ENCODE measurements around the gene PRPH. TPM values are rescaled to one million over a fixed set of nuclear protein-coding genes. Genes with fewer than 3 reads are reported as not detected.
"Not testable (repeated sequence)": the region's sequence is repeated elsewhere in the genome, so short reads cannot be mapped to it uniquely, and the experiment has no call there.

The PRPH gene
- total RNA-seq, 3 donors from 2014 or later, result not detected

- Mint-ChIP-seq H3K36me3 (ENCODE audit: insufficient read depth) (no peaks in the 10 kb centered on the region), H3K4me3 (no peak overlapping the region), H3K27me3 (ENCODE audit: low read depth) (peaks cover 47% of the 10 kb centered on the region), H3K4me1 (ENCODE audit: low read depth) (peaks cover 6% of the 10 kb centered on the region), H3K9me3 (no peaks in the 10 kb centered on the region)
- no peak for DNase-seq
- ATAC-seq, result no peak
Measured at GRCh38 chr12:49330631-49331379, 35.9 kb downstream of the PRPH start.

GRCh38 chr12:49331380-49332222 lies 36.7 kb downstream of the PRPH start:
- ATAC-seq (peak in 1 of 2 donors; percentile 44), DNase-seq (no peak)
- no peaks in the 10 kb centered on the region for H3K9me3 Mint-ChIP-seq
- H3K4me3 Mint-ChIP-seq, result no peak overlapping the region
- peaks cover 6% of the 10 kb centered on the region for H3K4me1 Mint-ChIP-seq (ENCODE audit: low read depth)
- peaks cover 48% of the 10 kb centered on the region for H3K27me3 Mint-ChIP-seq (ENCODE audit: low read depth)
- no peaks in the 10 kb centered on the region for H3K36me3 Mint-ChIP-seq (ENCODE audit: insufficient read depth)

- Mint-ChIP-seq H3K4me3 (no peak overlapping the region), H3K4me1 (ENCODE audit: low read depth) (peaks cover 9% of the 10 kb centered on the region), H3K9me3 (no peaks in the 10 kb centered on the region), H3K36me3 (ENCODE audit: insufficient read depth) (no peaks in the 10 kb centered on the region), H3K27me3 (ENCODE audit: low read depth) (peaks cover 56% of the 10 kb centered on the region)
- ATAC-seq (no peak), DNase-seq (no peak)
Measured at GRCh38 chr12:49332441-49332861, 37.5 kb downstream of the PRPH start.

- DNase-seq, result no peak
- no peak for ATAC-seq
- Mint-ChIP-seq H3K27me3 (ENCODE audit: low read depth) (peaks cover 60% of the 10 kb centered on the region), H3K9me3 (no peaks in the 10 kb centered on the region), H3K4me3 (peak overlapping the region; percentile 37), H3K36me3 (ENCODE audit: insufficient read depth) (no peaks in the 10 kb centered on the region), H3K4me1 (ENCODE audit: low read depth) (peaks cover 14% of the 10 kb centered on the region)
Measured at GRCh38 chr12:49332891-49333371, 38.0 kb downstream of the PRPH start.

GRCh38 chr12:49333778-49334177 lies 38.8 kb downstream of the PRPH start:
- not testable (repeated sequence) for ATAC-seq; H3K9me3 Mint-ChIP-seq; H3K4me3 Mint-ChIP-seq; DNase-seq; H3K36me3 Mint-ChIP-seq (ENCODE audit: insufficient read depth)
- H3K4me1 Mint-ChIP-seq (ENCODE audit: low read depth), result peaks cover 15% of the 10 kb centered on the region
- peaks cover 63% of the 10 kb centered on the region for H3K27me3 Mint-ChIP-seq (ENCODE audit: low read depth)

- Mint-ChIP-seq H3K4me1 (ENCODE audit: low read depth) (peaks cover 15% of the 10 kb centered on the region), H3K36me3 (ENCODE audit: insufficient read depth) (no peaks in the 10 kb centered on the region), H3K9me3 (no peaks in the 10 kb centered on the region), H3K4me3 (no peak overlapping the region), H3K27me3 (ENCODE audit: low read depth) (peaks cover 65% of the 10 kb centered on the region)
- DNase-seq (no peak), ATAC-seq (no peak)
Measured at GRCh38 chr12:49334226-49334625, 39.3 kb downstream of the PRPH start.

- ATAC-seq (no peak), DNase-seq (no peak)
- no peaks in the 10 kb centered on the region for H3K9me3 Mint-ChIP-seq
- H3K4me3 Mint-ChIP-seq, result no peak overlapping the region
- H3K36me3 Mint-ChIP-seq (ENCODE audit: insufficient read depth), result no peaks in the 10 kb centered on the region
- peaks cover 15% of the 10 kb centered on the region for H3K4me1 Mint-ChIP-seq (ENCODE audit: low read depth)
- peaks cover 69% of the 10 kb centered on the region for H3K27me3 Mint-ChIP-seq (ENCODE audit: low read depth)
Measured at GRCh38 chr12:49334681-49335080, 39.7 kb downstream of the PRPH start.

GRCh38 chr12:49335118-49335954 lies 40.4 kb downstream of the PRPH start:
- peaks cover 15% of the 10 kb centered on the region for H3K4me1 Mint-ChIP-seq (ENCODE audit: low read depth)
- no peak overlapping the region for H3K4me3 Mint-ChIP-seq

GRCh38 chr12:49335955-49336644 lies 41.2 kb downstream of the PRPH start:
- DNase-seq, result no peak
- ATAC-seq, result no peak
- Mint-ChIP-seq H3K4me1 (ENCODE audit: low read depth) (peaks cover 15% of the 10 kb centered on the region), H3K9me3 (no peaks in the 10 kb centered on the region), H3K27me3 (ENCODE audit: low read depth) (peaks cover 75% of the 10 kb centered on the region), H3K36me3 (ENCODE audit: insufficient read depth) (no peaks in the 10 kb centered on the region), H3K4me3 (no peak overlapping the region)

More at GRCh38 chr12:49335118-49335954, 40.4 kb downstream of the PRPH start:
- Mint-ChIP-seq H3K36me3 (ENCODE audit: insufficient read depth) (no peaks in the 10 kb centered on the region), H3K9me3 (no peaks in the 10 kb centered on the region), H3K27me3 (ENCODE audit: low read depth) (peaks cover 74% of the 10 kb centered on the region)
- ATAC-seq (no peak), DNase-seq (no peak)

- H3K4me3 Mint-ChIP-seq, result peak within 1 kb of the TSS; percentile 64
- H3K9me3 Mint-ChIP-seq, result no peaks in the 10 kb centered on the region
- peak; percentile 91 for DNase-seq
- peaks cover 15% of the 10 kb centered on the region for H3K4me1 Mint-ChIP-seq (ENCODE audit: low read depth)
- peak; percentile 79 to 82 for ATAC-seq
- H3K27me3 Mint-ChIP-seq (ENCODE audit: low read depth), result peaks cover 68% of the 10 kb centered on the region
- no peaks in the 10 kb centered on the region for H3K36me3 Mint-ChIP-seq (ENCODE audit: insufficient read depth)
Measured at GRCh38 chr12:49336645-49337584, 42.0 kb downstream of the PRPH start, which contains the start of gene C1QL4. Gene C1QL4 (minus strand): TSS chr12:49337188. CDS start chr12:49336477, 711 bp downstream.

- no peak for ATAC-seq
- H3K36me3 Mint-ChIP-seq (ENCODE audit: insufficient read depth), result no peaks in the 10 kb centered on the region
- H3K4me3 Mint-ChIP-seq, result no peak overlapping the region
- H3K4me1 Mint-ChIP-seq (ENCODE audit: low read depth), result peaks cover 27% of the 10 kb centered on the region
- H3K27me3 Mint-ChIP-seq (ENCODE audit: low read depth), result peaks cover 62% of the 10 kb centered on the region
- no peak for DNase-seq
- no peaks in the 10 kb centered on the region for H3K9me3 Mint-ChIP-seq
Measured at GRCh38 chr12:49338830-49339463, 44.0 kb downstream of the PRPH start.

GRCh38 chr12:49339464-49339861 lies 44.5 kb downstream of the PRPH start:
- Mint-ChIP-seq H3K9me3 (no peaks in the 10 kb centered on the region), H3K4me3 (no peak overlapping the region), H3K36me3 (ENCODE audit: insufficient read depth) (no peaks in the 10 kb centered on the region), H3K4me1 (ENCODE audit: low read depth) (peaks cover 30% of the 10 kb centered on the region), H3K27me3 (ENCODE audit: low read depth) (peaks cover 62% of the 10 kb centered on the region)
- DNase-seq (no peak), ATAC-seq (no peak)
